Tibial nerve (tissue), 4 donors: Measurements from ENCODE around the gene ACOXL.

Experiments used
- CTCF ChIP-seq, 5 experiments: fragments of 200-600 bp in 3 of 5; fragments of 450-650 bp in 2 of 5; sonication (generic) in 3 of 5; IDR thresholded peaks; one replicate each; pipeline ENCODE4 v1.5.1; 2016 to 2019; ENCODE audit warnings: antibody characterized with exemption in 5 of 5, mild to moderate bottlenecking in 3 of 5, moderate library complexity in 2 of 5
- EP300 ChIP-seq, 2 donors: sonication (generic); formaldehyde crosslinking; IDR thresholded peaks; one replicate each; pipeline ENCODE4 v1.6.1; 2017; ENCODE audit warnings: antibody characterized with exemption in 2 of 2, mild to moderate bottlenecking in 1 of 2
- POLR2A ChIP-seq, 2 donors: fragments of 450-650 bp; IDR thresholded peaks; one replicate each; pipeline ENCODE4 v1.6.1; 2017; ENCODE audit warnings: antibody characterized with exemption in 2 of 2, mild to moderate bottlenecking in 2 of 2, moderate library complexity in 2 of 2

GRCh38 chr2:110785439-110785838 lies 53.1 kb downstream of the ACOXL start:
- TF ChIP-seq CTCF (IDR thresholded peaks at IDR 0.05) (no peak), POLR2A (IDR thresholded peaks at IDR 0.05) (no peak), EP300 (IDR thresholded peaks at IDR 0.05) (no peak)
